Measurements from ENCODE around the gene MAPK12.

Gene MAPK12

GRCh38 chr22:50221410-50222300, 39.8 kb downstream of the MAPK12 start:
- no peak for TF ChIP-seq CTCF (IDR thresholded peaks at IDR 0.05; ENCODE audit: low read length, missing control alignments)

GRCh38 chr22:50220603-50221409, 40.7 kb downstream of the MAPK12 start:
- no peak for TF ChIP-seq CTCF (IDR thresholded peaks at IDR 0.05; ENCODE audit: low read length, missing control alignments)
- no peak overlapping the region for H3K4me3 ChIP-seq (replicated peaks; ENCODE audit: low read depth, low read length)
- DNase-seq (ENCODE audit: low read depth) = no peak

More at GRCh38 chr22:50221410-50222300, 39.8 kb downstream of the MAPK12 start:
- H3K4me3 ChIP-seq (replicated peaks; ENCODE audit: low read depth, low read length) = no peak overlapping the region
- DNase-seq (ENCODE audit: low read depth) = no peak

GRCh38 chr22:50219800-50220602, 41.5 kb downstream of the MAPK12 start:
- no peak for TF ChIP-seq CTCF (IDR thresholded peaks at IDR 0.05; ENCODE audit: low read length, missing control alignments)
- DNase-seq (ENCODE audit: low read depth) = no peak
- H3K4me3 ChIP-seq (replicated peaks; ENCODE audit: low read depth, low read length) = no peak overlapping the region

- no peak for TF ChIP-seq CTCF (IDR thresholded peaks at IDR 0.05; ENCODE audit: low read length, missing control alignments)
- no peak overlapping the region for H3K4me3 ChIP-seq (replicated peaks; ENCODE audit: low read depth, low read length)
- peak; percentile 82 for DNase-seq (ENCODE audit: low read depth)
These were observed 42.3 kb downstream of the MAPK12 start for GRCh38 chr22:50218996-50219727.

GRCh38 chr22:50218153-50218995, 43.1 kb downstream of the MAPK12 start:
- DNase-seq (ENCODE audit: low read depth) = no peak
- H3K4me3 ChIP-seq (replicated peaks; ENCODE audit: low read depth, low read length) = no peak overlapping the region
- no peak for TF ChIP-seq CTCF (IDR thresholded peaks at IDR 0.05; ENCODE audit: low read length, missing control alignments)
